Thyroid gland (tissue), 4 donors: ENCODE measurements around the gene GPR50. TPM values are rescaled to one million over a fixed set of nuclear protein-coding genes. Genes with fewer than 3 reads are reported as not detected.

ENCODE experiments used
- DNase-seq, 2 donors: peaks; one replicate each; pipeline ENCODE4 v3.0.0-alpha.2; 2019
- H3K27ac ChIP-seq, 3 donors: fragments of 200-600 bp; sonication (generic); 1 replicate in 2 of 3; 2 replicates in 1 of 3; pipeline ENCODE4 v1.5.1; 2016 to 2019; ENCODE audit warnings: mild to moderate bottlenecking in 1 of 3, moderate library complexity in 1 of 3
- H3K27me3 ChIP-seq: fragments of 200-600 bp; sonication (generic); one replicate; pipeline ENCODE4 v1.5.1; 2019
- H3K36me3 ChIP-seq, 2 donors: fragments of 200-600 bp; sonication (generic); one replicate each; pipeline ENCODE4 v1.5.1; 2016 to 2019
- H3K4me1 ChIP-seq, 2 donors: fragments of 200-600 bp; sonication (generic); one replicate each; pipeline ENCODE4 v1.5.1; 2017 to 2019
- H3K4me3 ChIP-seq, 3 donors: fragments of 200-600 bp; sonication (generic); replicated peaks in 1 of 3; 1 replicate in 2 of 3; 2 replicates in 1 of 3; pipeline ENCODE4 v1.5.1; 2016; ENCODE audit warnings: mild to moderate bottlenecking in 1 of 3
- H3K9me3 ChIP-seq: fragments of 200-600 bp; sonication (generic); one replicate; pipeline ENCODE4 v1.5.1; 2017
- CTCF ChIP-seq, 6 experiments: fragments of 200-600 bp in 3 of 6; fragments of 450-650 bp in 3 of 6; sonication (generic) in 3 of 6; IDR thresholded peaks; one replicate each; pipeline ENCODE4 v1.5.1; 2016 to 2019; ENCODE audit warnings: antibody characterized with exemption in 6 of 6, mild to moderate bottlenecking in 2 of 6, inconsistent platforms in 1 of 6, moderate library complexity in 1 of 6
- POLR2A ChIP-seq, 2 donors: fragments of 450-650 bp; IDR thresholded peaks; one replicate each; pipeline ENCODE4 v1.6.1; 2017; ENCODE audit warnings: antibody characterized with exemption in 2 of 2, mild to moderate bottlenecking in 2 of 2, moderate library complexity in 1 of 2
- WGBS, 2 donors: methylation state at CpG; one replicate each; pipeline ENCODE4 v1.1.5; 2017; 5-methylcytosine and 5-hydroxymethylcytosine counted together
- intact Hi-C: fragments of 100-400 bp; cut with DNase I; formaldehyde crosslinking; loops from one replicate; pipeline ENCODE4 v1.15.1; 2023
- total RNA-seq, 4 donors: library from RNA; depleted of rRNA; stranded (reverse); fragments of >200 nt; gene quantifications; one replicate each; pipeline ENCODE4 v1.2.3, GENCODE V29; 2016

The GPR50 gene
- total RNA-seq, 4 donors from 2014 or later = not detected

- no peak for TF ChIP-seq POLR2A (IDR thresholded peaks at IDR 0.05)
- no peak for TF ChIP-seq CTCF (IDR thresholded peaks at IDR 0.05)
- Histone ChIP-seq H3K36me3 (no peaks in the 10 kb centered on the region), H3K4me1 (no peaks in the 10 kb centered on the region), H3K4me3 (no peak overlapping the region), H3K27me3 (no peaks in the 10 kb centered on the region), H3K9me3 (no peaks in the 10 kb centered on the region), H3K27ac (no peak overlapping the region)
- DNase-seq = no peak
- 3 to 5% methylated on average over 18 to 37 of the region's 54 CpGs for WGBS, 2 donors
- intact Hi-C loops = no loop called here
Observed at GRCh38 chrX:151175283-151176062, 911 bp upstream of the GPR50 start.

DNA sequence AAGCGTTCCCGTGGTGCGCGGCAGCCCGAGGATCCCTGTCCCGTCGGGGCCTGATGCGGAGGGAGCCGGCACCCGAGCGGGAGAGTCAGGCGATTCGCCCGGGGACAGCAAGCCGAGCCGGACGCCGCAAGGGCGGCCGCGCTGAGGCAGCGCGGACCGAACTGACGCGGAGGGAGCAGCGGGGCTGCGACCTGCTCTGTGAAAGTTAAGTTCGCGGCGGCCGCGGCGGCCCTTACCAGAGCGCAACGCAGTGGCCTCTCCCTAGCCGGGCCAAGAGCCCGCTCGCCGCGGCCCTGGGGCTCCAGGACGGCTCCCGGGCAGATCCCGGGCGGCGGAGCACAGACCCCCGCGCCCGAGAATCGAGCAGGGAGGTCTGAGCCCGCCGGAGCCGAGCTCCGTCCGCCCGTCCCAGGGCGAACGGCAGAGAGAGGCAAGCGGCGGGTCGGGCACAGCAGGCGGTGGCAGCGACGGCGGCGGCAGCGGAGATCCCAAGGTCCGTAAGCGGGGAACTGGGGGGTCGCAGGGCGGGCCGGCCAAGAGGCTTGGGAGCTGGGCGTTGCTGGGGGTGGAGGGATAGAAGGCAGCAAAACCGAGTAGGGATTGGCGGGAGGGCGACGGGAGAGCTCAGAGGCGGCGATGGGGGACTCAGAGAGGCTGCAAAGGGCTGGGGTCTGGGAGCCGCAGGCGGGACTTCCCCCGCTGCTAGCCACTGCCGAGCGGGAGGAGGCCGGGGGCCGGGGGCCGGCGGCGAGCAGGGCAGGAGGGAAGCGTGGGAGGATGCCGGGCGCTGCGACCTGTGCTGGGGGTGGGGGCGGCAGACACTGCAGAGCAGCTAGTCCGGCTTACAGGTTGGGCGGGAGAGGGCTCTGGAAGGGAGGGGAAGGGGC lies 1.0 kb downstream of the GPR50 start:
- intact Hi-C loops = no loop called here
- H3K4me3 ChIP-seq = no peak overlapping the region

DNA sequence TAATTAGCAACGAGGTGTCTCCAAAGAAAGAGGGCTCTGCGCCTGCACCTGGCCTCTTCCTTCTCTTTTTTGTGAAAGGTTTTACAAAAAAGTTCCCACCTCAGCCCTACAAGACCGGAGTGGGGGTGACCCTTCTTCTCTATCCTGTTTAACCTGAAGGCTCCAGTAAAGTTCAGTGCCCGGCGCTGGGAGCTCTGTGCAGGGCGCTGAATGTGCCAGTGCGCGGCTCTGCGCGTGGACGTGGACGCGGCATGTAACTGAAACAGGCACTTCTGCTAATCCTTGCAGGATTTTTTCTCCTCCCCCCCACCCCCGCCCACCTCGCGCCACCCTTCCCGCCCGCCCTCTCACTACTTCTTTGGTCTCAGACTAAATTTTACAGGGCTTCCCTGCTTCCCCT lies 2.4 kb downstream of the GPR50 start:
- Histone ChIP-seq H3K4me1 (no peaks in the 10 kb centered on the region), H3K36me3 (no peaks in the 10 kb centered on the region), H3K27me3 (no peaks in the 10 kb centered on the region), H3K9me3 (no peaks in the 10 kb centered on the region), H3K4me3 (no peak overlapping the region), H3K27ac (no peak overlapping the region)
- 3 to 5% methylated on average over 12 to 18 of the region's 18 CpGs for WGBS, 2 donors
- no peak for TF ChIP-seq POLR2A (IDR thresholded peaks at IDR 0.05)
- TF ChIP-seq CTCF (IDR thresholded peaks at IDR 0.05) = no peak
- intact Hi-C loops = no loop called here
- no peak for DNase-seq

More for the DNA sequence above, 1.0 kb downstream of the GPR50 start:
- WGBS, 2 donors = 0% methylated on average over 1 to 9 of the region's 96 CpGs
- Histone ChIP-seq H3K27ac (no peak overlapping the region), H3K36me3 (no peaks in the 10 kb centered on the region), H3K27me3 (no peaks in the 10 kb centered on the region), H3K4me1 (no peaks in the 10 kb centered on the region), H3K9me3 (no peaks in the 10 kb centered on the region)
- TF ChIP-seq CTCF (IDR thresholded peaks at IDR 0.05) = no peak
- TF ChIP-seq POLR2A (IDR thresholded peaks at IDR 0.05) = no peak
- DNase-seq = no peak

DNA sequence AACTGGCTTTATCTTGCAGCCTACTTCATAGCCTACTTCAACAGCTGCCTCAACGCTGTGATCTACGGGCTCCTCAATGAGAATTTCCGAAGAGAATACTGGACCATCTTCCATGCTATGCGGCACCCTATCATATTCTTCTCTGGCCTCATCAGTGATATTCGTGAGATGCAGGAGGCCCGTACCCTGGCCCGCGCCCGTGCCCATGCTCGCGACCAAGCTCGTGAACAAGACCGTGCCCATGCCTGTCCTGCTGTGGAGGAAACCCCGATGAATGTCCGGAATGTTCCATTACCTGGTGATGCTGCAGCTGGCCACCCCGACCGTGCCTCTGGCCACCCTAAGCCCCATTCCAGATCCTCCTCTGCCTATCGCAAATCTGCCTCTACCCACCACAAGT lies 4.0 kb downstream of the GPR50 start:
- no peaks in the 10 kb centered on the region for H3K27me3 ChIP-seq
- no peaks in the 10 kb centered on the region for H3K36me3 ChIP-seq
- no peak for TF ChIP-seq POLR2A (IDR thresholded peaks at IDR 0.05)
- TF ChIP-seq CTCF (IDR thresholded peaks at IDR 0.05) = no peak
- H3K4me1 ChIP-seq = no peaks in the 10 kb centered on the region
- H3K9me3 ChIP-seq = no peaks in the 10 kb centered on the region
- intact Hi-C loops = no loop called here
- DNase-seq = no peak
- no peak overlapping the region for H3K27ac ChIP-seq
- WGBS, 2 donors = 93 to 97% methylated on average over 11 to 18 of the region's 18 CpGs
- H3K4me3 ChIP-seq = no peak overlapping the region

DNA sequence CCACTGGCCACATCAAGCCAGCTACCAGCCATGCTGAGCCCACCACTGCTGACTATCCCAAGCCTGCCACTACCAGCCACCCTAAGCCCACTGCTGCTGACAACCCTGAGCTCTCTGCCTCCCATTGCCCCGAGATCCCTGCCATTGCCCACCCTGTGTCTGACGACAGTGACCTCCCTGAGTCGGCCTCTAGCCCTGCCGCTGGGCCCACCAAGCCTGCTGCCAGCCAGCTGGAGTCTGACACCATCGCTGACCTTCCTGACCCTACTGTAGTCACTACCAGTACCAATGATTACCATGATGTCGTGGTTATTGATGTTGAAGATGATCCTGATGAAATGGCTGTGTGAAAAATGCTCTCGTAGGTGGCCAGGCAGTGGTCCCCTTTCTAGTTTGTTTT lies 4.7 kb downstream of the GPR50 start:
- intact Hi-C loops = no loop called here
- no peaks in the 10 kb centered on the region for H3K9me3 ChIP-seq
- H3K27ac ChIP-seq = no peak overlapping the region
- H3K4me1 ChIP-seq = no peaks in the 10 kb centered on the region
- no peak for TF ChIP-seq POLR2A (IDR thresholded peaks at IDR 0.05)
- no peak for TF ChIP-seq CTCF (IDR thresholded peaks at IDR 0.05)
- no peaks in the 10 kb centered on the region for H3K36me3 ChIP-seq
- DNase-seq = no peak
- 60 to 88% methylated on average over 2 to 3 of the region's 7 CpGs for WGBS, 2 donors
- no peaks in the 10 kb centered on the region for H3K27me3 ChIP-seq
- no peak overlapping the region for H3K4me3 ChIP-seq
